HEK293 (cell line): ENCODE measurements around the gene AP5M1.

Experiments used
- CTCF ChIP-seq: fragments of 450-650 bp; formaldehyde crosslinking; IDR thresholded peaks from 2 replicates; pipeline ENCODE4 v1.5.1; 2016; ENCODE audit warnings: missing biosample characterization, missing genetic modification characterization
- HOXD13 ChIP-seq: sonication (generic); formaldehyde crosslinking; IDR thresholded peaks from 2 replicates; pipeline ENCODE4 v1.8.0; 2022; ENCODE audit warnings: missing genetic modification reagents, borderline replicate concordance
- KLF17 ChIP-seq: fragments of 450-650 bp; formaldehyde crosslinking; IDR thresholded peaks from 2 replicates; pipeline ENCODE4 v1.5.1; 2016; ENCODE audit warnings: missing biosample characterization, missing genetic modification characterization
- SALL2 ChIP-seq: fragments of 450-650 bp; formaldehyde crosslinking; IDR thresholded peaks from 2 replicates; pipeline ENCODE4 v1.5.0; 2017; ENCODE audit warnings: missing biosample characterization, mild to moderate bottlenecking, missing genetic modification characterization, borderline replicate concordance
- SP2 ChIP-seq: fragments of 450-650 bp; formaldehyde crosslinking; IDR thresholded peaks from 2 replicates; pipeline ENCODE4 v1.5.1; 2016; ENCODE audit warnings: missing biosample characterization, missing genetic modification characterization
- ZFHX2 ChIP-seq: fragments of 450-650 bp; formaldehyde crosslinking; conservative IDR thresholded peaks from 2 replicates; pipeline ENCODE4 v1.5.1; 2016; ENCODE audit warnings: missing biosample characterization, missing genetic modification characterization
- ZNF112 ChIP-seq: fragments of 450-650 bp; formaldehyde crosslinking; IDR thresholded peaks from 2 replicates; pipeline ENCODE4 v1.5.0; 2017; ENCODE audit warnings: missing biosample characterization, missing genetic modification characterization
- ZNF2 ChIP-seq: fragments of 450-650 bp; formaldehyde crosslinking; IDR thresholded peaks from 2 replicates; pipeline ENCODE4 v1.5.1; 2016; ENCODE audit warnings: missing biosample characterization, missing genetic modification characterization
- ZNF23 ChIP-seq: fragments of 450-650 bp; formaldehyde crosslinking; IDR thresholded peaks from 2 replicates; pipeline ENCODE4 v1.5.1; 2016; ENCODE audit warnings: missing biosample characterization, missing genetic modification characterization, borderline replicate concordance
- ZNF274 ChIP-seq, 2 experiments: fragments of 200-500 bp in 1 of 2; fragments of 450-650 bp in 1 of 2; sonication (Bioruptor generic) in 1 of 2; formaldehyde crosslinking in 1 of 2; IDR thresholded peaks; 2 replicates each; pipeline versions ENCODE4 v1.5.1 to v1.6.1; 2014 to 2016; ENCODE audit warnings: borderline replicate concordance in 1 of 2, inconsistent platforms in 1 of 2, low read length in 1 of 2, missing biosample characterization in 1 of 2, missing genetic modification characterization in 1 of 2
- ZNF670 ChIP-seq: fragments of 450-650 bp; formaldehyde crosslinking; IDR thresholded peaks from 2 replicates; pipeline ENCODE4 v1.5.1; 2016; ENCODE audit warnings: missing biosample characterization, missing genetic modification characterization, low read depth
- ZNF76 ChIP-seq: fragments of 450-650 bp; formaldehyde crosslinking; IDR thresholded peaks from 2 replicates; pipeline ENCODE4; 2016; ENCODE audit warnings: low read depth, missing biosample characterization, missing genetic modification characterization, borderline replicate concordance
- ZNF785 ChIP-seq: fragments of 450-650 bp; formaldehyde crosslinking; IDR thresholded peaks from 2 replicates; pipeline ENCODE4 v1.5.1; 2016; ENCODE audit warnings: missing biosample characterization, missing genetic modification characterization
- TF ChIP-seq, protein P1 (sequence below): fragments of 450-650 bp; formaldehyde crosslinking; IDR thresholded peaks from 2 replicates; pipeline ENCODE4 v1.5.1; 2016; ENCODE audit warnings: missing biosample characterization, missing genetic modification characterization, low read depth

DNA sequence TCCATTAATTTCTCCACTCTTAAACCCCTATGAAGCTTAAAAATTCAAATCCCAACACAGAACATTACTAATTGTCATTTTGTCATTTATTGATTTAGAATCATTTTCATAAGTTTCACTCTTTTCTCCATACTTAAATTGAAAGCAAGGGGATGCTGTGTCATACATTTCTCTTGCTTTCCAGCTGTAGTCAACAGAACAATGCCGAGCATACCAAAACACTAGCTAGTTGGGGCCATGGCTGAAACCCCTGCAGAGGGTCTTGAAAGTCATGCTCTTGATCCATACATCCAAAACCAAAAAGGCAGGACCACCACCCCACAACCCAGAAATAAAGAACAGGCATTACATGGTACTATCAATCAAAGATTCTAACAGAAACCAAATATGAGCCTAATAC, 9.1 kb upstream of the AP5M1 start:
- TF ChIP-seq KLF17 (tag by site-specific recombination), result no peak
- TF ChIP-seq CTCF (tag by site-specific recombination), result no peak
- no peak for TF ChIP-seq ZNF23 (tag by site-specific recombination)
- TF ChIP-seq SP2, result no peak
- TF ChIP-seq ZFHX2 (tag by site-specific recombination), result no peak
- no peak for TF ChIP-seq ZNF76
- TF ChIP-seq SALL2 (tag by site-specific recombination), result no peak
- no peak for TF ChIP-seq ZNF785
- no peak for TF ChIP-seq ZNF112 (tag by site-specific recombination)
- no peak for TF ChIP-seq ZNF670 (tag by site-specific recombination)
- TF ChIP-seq HOXD13, result no peak
- TF ChIP-seq, protein P1, sequence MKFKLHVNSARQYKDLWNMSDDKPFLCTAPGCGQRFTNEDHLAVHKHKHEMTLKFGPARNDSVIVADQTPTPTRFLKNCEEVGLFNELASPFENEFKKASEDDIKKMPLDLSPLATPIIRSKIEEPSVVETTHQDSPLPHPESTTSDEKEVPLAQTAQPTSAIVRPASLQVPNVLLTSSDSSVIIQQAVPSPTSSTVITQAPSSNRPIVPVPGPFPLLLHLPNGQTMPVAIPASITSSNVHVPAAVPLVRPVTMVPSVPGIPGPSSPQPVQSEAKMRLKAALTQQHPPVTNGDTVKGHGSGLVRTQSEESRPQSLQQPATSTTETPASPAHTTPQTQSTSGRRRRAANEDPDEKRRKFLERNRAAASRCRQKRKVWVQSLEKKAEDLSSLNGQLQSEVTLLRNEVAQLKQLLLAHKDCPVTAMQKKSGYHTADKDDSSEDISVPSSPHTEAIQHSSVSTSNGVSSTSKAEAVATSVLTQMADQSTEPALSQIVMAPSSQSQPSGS (tag by site-specific recombination), result no peak
- no peak for TF ChIP-seq ZNF274 (IDR thresholded peaks at IDR 0.05; ENCODE audit: low read length)
- TF ChIP-seq ZNF274 (tag by site-specific recombination; IDR thresholded peaks at IDR 0.05; ENCODE audit: borderline replicate concordance), result no peak
- no peak for TF ChIP-seq ZNF2 (tag by site-specific recombination)
